Erythroblast (primary cell): ENCODE measurements around the gene TMPRSS15.

Experiments
- GATA1 ChIP-seq: IDR thresholded peaks from 2 replicates; pipeline ENCODE4 v1.6.1; 2011; ENCODE audit warnings: low read depth, mild to moderate bottlenecking, control low read depth, low read length, moderate library complexity
- POLR2A ChIP-seq: IDR thresholded peaks from 2 replicates; pipeline ENCODE4 v1.6.1; 2011; ENCODE audit warnings: mild to moderate bottlenecking, low read length

DNA sequence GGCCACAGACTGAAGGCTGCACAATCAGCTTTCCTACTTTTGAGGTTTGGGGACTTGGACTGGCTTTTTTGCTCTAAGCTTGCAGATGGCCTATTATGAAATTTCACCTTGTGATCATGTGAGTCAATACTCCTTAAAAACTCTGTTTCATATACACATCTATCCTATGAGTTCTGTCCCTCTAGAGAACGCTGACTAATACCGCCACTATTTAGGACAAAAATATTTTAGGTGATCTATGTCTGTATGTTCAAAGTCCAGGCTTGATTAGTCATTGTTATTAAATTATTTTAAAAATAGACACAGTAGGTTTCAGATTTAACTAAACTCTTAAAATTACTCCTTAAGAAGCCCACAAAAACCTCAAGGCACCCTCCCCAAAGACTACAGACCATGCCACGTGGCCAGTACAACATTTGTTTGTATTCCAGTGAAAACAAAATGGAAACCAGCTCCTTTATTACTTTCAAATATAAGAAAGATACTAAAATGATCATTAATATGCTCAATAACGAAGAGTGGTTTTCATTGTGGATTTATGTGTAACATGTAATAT, 63.1 kb downstream of the TMPRSS15 start:
- TF ChIP-seq POLR2A (no peak), GATA1 (no peak)
